Measurements from ENCODE around the gene UBXN10.

GRCh38 chr1:20229171-20229570 is 43.3 kb downstream of the UBXN10 start:
- TF ChIP-seq EZH2 (IDR thresholded peaks at IDR 0.05; ENCODE audit: borderline replicate concordance, low read depth, low read length, severe bottlenecking) = no peak
- TF ChIP-seq, protein P1, sequence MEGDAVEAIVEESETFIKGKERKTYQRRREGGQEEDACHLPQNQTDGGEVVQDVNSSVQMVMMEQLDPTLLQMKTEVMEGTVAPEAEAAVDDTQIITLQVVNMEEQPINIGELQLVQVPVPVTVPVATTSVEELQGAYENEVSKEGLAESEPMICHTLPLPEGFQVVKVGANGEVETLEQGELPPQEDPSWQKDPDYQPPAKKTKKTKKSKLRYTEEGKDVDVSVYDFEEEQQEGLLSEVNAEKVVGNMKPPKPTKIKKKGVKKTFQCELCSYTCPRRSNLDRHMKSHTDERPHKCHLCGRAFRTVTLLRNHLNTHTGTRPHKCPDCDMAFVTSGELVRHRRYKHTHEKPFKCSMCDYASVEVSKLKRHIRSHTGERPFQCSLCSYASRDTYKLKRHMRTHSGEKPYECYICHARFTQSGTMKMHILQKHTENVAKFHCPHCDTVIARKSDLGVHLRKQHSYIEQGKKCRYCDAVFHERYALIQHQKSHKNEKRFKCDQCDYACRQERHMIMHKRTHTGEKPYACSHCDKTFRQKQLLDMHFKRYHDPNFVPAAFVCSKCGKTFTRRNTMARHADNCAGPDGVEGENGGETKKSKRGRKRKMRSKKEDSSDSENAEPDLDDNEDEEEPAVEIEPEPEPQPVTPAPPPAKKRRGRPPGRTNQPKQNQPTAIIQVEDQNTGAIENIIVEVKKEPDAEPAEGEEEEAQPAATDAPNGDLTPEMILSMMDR (IDR thresholded peaks at IDR 0.05; ENCODE audit: extremely low read depth in 1 of 2, insufficient read depth in 1 of 2, low read depth in 1 of 2, low read length in 2 of 2) = no peak
- no peak for TF ChIP-seq MAX (IDR thresholded peaks at IDR 0.05; ENCODE audit: insufficient read depth, insufficient read length)
- no peak for TF ChIP-seq POLR2A (IDR thresholded peaks at IDR 0.05; ENCODE audit: low read depth, low read length)
- no peak for TF ChIP-seq POLR2AphosphoS5 (IDR thresholded peaks at IDR 0.05; ENCODE audit: insufficient read depth, low read depth, low read length)
- no peak for TF ChIP-seq GATA2 (IDR thresholded peaks at IDR 0.05; ENCODE audit: insufficient read depth, insufficient read length, low read depth, low read length)
- no peak for TF ChIP-seq JUN (IDR thresholded peaks at IDR 0.05; ENCODE audit: borderline replicate concordance, insufficient read depth, insufficient read length, low read depth)

Measured in endothelial cell of umbilical vein (primary cell).